Esophagus squamous epithelium (tissue), 4 donors: Measurements from ENCODE around the gene KAZN.

ENCODE experiments used
- POLR2A ChIP-seq, 4 donors: fragments of 450-650 bp; IDR thresholded peaks; one replicate each; pipeline ENCODE4 v1.6.1; 2017; ENCODE audit warnings: antibody characterized with exemption in 4 of 4, mild to moderate bottlenecking in 4 of 4, moderate library complexity in 3 of 4
- TF ChIP-seq, protein P1 (sequence below), 6 experiments: fragments of 450-650 bp in 4 of 6; fragments of 200-600 bp in 2 of 6; sonication (generic) in 2 of 6; IDR thresholded peaks; one replicate each; pipeline ENCODE4 v1.5.1; 2016 to 2019; ENCODE audit warnings: antibody characterized with exemption in 6 of 6, mild to moderate bottlenecking in 4 of 6, moderate library complexity in 4 of 6

- TF ChIP-seq, protein P1, sequence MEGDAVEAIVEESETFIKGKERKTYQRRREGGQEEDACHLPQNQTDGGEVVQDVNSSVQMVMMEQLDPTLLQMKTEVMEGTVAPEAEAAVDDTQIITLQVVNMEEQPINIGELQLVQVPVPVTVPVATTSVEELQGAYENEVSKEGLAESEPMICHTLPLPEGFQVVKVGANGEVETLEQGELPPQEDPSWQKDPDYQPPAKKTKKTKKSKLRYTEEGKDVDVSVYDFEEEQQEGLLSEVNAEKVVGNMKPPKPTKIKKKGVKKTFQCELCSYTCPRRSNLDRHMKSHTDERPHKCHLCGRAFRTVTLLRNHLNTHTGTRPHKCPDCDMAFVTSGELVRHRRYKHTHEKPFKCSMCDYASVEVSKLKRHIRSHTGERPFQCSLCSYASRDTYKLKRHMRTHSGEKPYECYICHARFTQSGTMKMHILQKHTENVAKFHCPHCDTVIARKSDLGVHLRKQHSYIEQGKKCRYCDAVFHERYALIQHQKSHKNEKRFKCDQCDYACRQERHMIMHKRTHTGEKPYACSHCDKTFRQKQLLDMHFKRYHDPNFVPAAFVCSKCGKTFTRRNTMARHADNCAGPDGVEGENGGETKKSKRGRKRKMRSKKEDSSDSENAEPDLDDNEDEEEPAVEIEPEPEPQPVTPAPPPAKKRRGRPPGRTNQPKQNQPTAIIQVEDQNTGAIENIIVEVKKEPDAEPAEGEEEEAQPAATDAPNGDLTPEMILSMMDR (IDR thresholded peaks at IDR 0.05), result no peak
- TF ChIP-seq POLR2A (IDR thresholded peaks at IDR 0.05), result no peak
Measured at GRCh38 chr1:15073799-15074308, 475.4 kb downstream of the KAZN start.
